GM18870 (cell line): Measurements from ENCODE around the gene RBPJL.

Experiments used
- ATAC-seq: cut with Tn5 transposase; IDR thresholded peaks from one replicate; pipeline ENCODE4 v1.9.1; 2021; ENCODE audit warnings: moderate library complexity; ENCODE audit not compliant: unreplicated experiment

Gene RBPJL

DNA sequence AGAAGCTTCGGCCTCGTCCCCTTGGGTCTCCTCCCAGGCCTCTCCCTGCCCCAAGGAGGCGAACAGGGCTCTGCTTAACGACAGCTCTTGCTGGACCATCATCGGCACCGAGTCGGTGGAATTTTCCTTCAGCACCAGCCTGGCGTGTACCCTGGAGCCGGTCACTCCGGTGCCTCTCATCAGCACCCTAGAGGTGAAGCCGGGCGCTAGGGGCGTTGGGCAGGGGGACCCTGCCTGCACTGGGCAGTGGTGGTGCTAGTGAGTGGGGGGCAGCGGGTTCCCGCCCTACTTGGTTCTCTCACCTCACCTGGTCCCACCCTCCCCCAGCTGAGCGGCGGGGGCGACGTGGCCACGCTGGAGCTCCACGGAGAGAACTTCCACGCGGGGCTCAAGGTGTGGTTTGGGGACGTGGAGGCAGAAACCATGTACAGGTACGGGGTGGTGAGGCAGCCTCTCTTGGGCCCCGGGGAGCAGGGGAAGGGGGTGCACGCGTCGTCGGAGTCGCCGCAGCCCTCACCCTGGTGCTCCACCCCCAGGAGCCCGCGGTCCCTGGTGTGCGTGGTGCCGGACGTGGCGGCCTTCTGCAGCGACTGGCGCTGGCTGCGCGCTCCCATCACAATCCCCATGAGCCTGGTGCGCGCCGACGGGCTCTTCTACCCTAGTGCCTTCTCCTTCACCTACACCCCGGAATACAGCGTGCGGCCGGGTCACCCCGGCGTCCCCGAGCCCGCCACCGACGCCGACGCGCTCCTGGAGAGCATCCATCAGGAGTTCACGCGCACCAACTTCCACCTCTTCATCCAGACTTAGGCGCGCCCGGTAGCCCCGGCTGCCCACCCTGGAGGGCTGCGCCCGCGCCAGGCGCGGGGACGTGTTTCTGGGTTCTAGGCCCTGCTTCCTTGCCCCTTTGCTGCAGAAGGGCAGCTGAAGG lies 9.8 kb downstream of the RBPJL start:
- ATAC-seq: no peak

DNA sequence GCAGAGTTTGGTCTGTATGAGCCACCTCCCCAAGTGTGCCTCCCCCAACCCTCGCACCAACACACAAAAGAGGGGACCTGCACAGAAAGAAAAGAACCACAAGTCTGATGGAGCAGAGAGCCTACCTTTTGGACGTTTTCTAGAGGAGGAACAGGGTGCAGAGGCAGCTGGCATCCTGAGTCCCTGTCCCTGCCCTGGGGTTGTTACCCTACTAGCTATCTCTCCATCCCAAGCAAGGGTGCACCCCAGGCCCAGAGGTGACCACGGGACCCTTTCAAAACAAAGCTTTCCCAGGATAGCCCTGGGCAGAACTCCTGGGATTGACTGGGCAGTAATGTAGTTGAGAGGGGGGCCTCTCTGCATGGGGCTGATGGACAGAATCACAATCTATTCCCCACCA lies 11.2 kb downstream of the RBPJL start:
- no peak for ATAC-seq

DNA sequence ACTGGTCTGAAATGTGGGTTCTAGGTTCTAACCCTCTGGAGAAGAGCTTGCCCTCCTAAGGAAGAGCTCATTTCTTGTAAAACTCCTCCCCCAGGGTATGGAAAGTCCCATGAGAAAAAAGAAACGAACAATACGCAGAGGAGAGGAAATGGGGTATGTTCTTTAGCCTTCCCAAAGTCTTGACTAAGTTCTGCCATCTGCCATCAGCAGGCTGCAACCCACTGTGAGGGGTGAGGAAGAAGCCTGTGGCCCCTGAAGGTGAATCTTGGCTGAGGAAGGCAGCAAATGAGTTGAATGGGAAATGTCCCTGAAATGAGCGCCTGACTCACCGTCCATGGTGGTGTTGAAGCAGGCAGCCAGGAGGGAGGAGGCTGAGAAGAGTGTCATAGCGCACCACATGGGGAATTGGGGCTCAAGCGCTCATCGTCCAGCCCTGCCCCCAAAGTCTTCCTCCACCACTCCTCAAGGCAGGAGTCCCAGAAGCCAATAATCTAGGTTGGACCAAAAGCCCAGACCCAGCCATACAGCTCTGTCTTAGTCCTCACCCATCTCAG lies 11.8 kb downstream of the RBPJL start:
- no peak for ATAC-seq

DNA sequence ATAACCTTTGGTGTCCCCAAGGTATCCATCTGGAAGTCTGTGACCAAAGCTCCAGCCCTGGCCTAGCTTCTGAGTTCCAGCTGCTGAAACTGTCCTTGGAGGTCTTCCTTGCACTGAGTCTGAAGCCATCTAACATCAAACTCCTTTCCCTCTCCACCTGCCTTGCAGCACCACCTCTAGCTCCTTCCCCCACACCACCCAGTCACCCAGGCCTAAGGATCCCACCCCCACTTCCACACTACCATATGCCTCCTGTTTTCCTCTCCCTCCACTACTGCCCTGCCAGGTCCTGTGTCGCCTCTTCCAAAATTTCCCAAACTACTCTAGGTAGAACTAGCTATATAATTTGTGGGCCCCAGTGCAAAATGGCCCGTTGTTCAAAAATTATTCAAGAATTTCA lies 12.3 kb downstream of the RBPJL start:
- no peak for ATAC-seq

DNA sequence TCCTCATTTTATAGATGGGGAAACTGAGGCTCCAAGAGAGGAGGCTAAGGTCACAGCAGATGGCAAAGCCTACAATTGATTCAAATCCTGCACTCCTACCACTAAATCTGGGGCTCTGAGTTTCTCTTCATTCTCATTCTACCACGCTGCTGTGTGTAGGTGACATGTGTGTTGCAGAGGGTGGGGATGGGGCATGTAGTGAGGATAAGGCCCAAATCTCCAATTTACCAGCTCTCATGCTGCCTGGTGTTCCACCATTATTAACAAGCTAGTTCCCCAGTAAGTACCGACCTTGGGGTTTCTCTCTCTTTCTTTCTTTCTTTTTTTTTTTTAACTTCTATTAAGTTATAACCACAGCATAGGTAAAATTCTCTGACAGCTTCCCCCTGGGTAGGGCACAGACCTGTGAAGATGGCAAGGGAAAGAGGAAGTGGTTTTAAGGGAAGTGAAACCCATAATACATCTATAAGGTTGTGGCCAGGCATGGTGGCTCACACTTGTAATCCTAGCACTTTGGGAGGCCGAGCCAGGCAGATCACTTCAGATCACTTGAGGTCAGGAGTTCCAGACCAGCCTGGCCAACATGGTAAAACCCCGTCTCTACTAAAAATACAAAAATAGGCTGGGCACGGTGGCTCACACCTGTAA lies 14.4 kb downstream of the RBPJL start:
- ATAC-seq: peak; percentile 64

DNA sequence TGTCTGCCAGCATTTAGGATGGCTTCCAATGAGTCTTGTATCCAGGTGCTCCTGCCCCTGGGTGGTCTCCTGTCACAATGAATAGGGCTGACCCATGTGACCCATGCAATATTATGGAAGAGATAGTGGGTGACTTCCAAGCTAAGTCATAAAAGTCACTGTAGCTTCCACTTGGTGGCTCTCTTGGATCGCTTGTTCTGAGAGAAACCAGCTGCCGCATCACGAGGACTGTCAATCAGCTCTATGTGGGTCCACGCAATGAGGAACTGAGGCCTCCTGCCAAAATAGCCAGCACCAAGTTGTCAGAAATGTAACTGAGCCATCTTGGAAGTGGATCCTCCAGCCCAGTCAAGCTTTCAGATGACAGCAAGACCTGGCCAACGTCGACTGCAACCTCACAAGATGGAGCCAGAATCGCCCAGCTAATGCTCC lies 16.3 kb downstream of the RBPJL start:
- no peak for ATAC-seq

DNA sequence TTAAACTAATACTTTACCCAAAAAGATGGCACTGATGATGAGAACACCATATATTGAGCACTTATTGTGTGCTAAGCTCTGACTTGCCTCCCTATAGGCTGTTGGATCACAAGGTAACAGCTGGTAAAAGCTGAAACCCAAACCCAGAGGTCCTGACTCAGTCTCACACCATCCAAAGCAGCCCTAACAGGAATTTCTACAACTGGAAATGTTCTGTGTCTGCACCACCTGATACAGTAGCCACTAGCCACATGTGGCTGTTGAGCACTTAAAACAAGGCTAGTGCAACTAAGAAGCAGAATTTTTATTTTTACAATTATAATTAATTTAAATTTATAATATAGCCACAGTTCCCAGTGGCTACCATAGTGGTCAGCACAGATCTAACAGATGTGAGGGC lies 17.1 kb downstream of the RBPJL start:
- no peak for ATAC-seq

DNA sequence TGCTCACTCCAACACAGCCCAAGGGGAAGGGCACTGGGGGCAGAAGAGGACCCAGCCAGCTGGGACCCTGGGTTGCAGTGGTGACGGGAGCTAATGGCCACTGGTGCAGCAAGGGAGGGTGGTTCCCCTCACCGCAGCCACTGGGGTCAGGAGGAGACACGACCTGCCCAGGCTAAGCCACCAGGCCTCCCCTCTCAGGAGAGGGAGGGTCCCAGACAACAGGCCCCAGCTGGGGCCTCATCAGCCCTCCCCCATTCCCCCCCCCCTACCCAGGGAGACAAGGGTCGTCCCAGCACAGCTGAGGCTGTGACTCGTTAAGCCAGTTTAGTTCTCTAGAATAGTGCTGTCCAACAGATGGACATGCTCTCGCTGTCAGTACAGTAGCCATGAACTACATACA lies 18.7 kb downstream of the RBPJL start:
- no peak for ATAC-seq

DNA sequence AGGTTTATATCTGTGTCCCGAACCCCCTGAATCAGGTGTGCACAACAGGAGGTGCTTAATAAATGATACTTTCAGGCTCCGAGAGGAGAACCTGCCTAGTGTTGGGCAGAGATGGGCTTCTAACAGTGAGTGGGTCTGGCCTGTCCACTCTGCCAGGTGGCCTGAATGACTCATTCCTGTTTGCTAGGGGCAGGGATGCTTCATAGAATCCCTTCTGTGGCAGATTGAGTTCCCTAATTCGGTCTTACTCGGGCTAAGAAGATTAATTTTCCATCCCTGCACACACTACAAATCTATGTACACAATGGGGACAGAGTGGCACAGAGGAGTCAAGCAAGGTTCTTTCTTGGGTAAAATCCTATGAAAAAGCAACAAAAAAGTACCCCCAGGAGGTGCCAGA lies 21.8 kb downstream of the RBPJL start:
- ATAC-seq: no peak

DNA sequence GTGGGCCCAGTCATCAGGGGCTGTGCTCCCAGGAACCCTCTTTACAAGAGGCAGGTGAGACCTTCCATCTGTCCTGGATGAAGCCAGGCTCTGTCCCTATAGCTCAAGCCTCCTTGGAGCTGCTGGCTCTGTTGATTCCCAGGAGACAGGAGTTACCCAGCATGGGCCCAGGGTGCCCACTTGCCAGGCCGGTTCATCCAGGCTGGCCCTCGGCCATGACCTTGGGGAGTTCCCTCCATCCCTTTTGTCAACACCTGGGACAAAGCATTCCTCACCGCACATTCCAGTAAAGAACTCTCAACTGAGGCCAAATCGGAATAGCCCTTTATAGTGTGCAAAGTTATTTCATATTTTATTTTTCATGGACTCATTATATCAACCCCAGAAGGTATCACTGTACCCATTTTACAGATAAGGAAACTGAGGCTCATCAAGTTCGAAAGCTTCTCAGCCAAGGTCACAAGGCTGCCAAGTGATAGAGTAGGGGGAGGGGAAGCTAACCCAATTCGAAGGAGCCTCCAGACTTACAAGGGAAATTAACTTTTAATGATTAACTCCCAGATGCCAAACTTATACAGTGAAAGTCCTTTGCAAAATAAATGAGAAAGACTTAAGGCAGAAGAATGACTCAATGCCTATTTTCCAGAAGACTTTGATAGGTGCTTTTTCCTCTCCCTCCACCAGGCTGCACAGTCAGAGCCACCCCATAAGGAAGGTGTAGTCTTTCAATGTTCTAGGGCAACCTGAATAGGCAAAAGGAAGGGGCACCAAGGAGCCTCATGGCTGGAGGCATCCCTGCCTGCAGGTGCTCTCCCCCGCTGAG lies 23.1 kb downstream of the RBPJL start:
- ATAC-seq: no peak

DNA sequence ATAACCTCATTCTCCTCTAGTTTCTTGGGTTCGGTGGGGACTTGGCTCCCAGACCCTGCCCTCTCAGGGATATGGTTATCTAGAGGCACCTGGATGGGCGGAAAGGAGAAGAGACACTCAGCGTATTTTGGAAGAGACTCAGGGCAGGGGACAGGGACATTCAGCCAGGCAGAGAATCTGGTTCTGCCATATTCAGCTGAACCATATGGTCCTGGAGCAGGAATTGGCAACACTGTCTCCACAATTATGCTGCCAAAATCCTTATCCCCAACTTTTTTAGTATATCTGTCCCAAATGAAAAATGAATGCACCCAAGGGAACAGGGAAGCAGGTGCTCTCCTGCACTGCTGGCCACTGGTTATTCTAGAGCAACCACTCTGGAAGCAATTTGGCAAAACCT lies 23.8 kb downstream of the RBPJL start:
- ATAC-seq: no peak

DNA sequence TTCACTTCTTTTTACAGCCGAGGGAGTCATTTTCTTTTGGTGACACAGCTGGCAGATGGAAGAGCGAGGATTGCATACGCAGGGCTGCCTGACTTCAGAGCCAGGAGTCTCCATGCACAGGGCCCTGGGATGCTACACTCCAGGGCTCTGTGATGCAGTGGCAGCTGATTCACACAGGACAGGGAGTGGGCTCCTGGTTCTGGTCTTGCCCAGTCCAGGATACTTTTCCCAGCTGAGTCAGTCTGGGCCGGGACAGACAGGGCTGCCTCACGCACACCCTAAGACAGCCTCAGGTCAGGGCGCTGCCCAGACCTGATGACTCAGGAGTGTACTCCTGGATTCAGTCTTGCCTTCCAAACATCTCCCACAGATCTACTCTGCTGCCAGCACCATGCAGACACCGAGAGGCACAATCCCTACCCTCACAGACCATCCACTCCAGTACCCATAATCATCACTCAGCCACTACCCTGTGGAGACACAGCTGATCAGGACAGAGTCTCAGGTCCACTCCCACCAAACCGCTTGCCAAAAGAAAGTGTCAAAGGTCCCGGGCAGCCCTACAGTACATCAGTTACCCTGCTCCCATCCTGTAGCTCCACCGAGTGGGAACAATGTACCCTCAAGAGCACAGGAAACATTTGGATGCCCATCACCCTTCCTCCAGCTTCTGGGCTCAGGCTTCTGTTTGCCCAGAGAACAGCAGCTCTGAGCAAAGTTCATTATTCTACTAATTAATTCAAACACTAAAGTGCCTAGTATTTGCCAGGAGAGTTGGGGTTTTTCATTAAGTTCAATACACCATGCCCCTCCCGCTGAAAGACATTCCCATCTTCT lies 30.1 kb downstream of the RBPJL start:
- no peak for ATAC-seq

DNA sequence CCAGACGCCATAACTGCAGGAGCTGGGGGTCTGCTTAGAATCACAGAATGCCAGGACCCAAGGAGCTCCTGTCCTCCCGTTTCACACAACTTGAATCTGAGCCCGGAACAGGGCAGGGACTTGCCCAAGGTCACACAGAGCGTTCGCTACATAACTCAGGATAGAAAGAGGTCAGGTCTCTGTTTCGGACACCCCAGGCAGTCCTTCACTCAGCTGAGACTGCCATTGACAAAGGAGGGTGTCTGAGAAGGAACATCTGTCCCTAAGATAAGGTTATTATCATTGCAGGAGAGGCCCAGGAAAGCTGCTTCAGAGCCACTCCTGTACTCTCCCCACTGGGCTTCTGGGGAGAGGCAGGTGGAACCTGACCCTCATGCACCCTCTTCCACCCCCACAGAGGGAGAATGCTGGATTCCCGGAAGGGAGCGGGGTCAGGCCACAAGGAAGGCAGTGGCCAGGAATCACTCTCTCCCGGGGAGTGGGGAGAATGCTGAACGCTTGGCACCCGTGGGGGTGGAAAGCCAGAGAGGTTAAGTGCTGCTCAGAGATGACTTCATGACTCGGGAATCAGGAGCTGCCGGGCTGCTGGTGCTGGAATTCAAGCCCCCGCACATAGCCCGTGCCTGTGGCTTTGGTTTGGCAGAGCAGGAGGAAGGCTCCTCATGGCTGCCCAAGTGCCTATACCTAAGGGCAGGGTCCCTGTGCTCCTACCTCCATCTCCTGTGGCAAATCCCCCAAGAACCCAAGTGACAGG lies 30.9 kb downstream of the RBPJL start:
- ATAC-seq: no peak

DNA sequence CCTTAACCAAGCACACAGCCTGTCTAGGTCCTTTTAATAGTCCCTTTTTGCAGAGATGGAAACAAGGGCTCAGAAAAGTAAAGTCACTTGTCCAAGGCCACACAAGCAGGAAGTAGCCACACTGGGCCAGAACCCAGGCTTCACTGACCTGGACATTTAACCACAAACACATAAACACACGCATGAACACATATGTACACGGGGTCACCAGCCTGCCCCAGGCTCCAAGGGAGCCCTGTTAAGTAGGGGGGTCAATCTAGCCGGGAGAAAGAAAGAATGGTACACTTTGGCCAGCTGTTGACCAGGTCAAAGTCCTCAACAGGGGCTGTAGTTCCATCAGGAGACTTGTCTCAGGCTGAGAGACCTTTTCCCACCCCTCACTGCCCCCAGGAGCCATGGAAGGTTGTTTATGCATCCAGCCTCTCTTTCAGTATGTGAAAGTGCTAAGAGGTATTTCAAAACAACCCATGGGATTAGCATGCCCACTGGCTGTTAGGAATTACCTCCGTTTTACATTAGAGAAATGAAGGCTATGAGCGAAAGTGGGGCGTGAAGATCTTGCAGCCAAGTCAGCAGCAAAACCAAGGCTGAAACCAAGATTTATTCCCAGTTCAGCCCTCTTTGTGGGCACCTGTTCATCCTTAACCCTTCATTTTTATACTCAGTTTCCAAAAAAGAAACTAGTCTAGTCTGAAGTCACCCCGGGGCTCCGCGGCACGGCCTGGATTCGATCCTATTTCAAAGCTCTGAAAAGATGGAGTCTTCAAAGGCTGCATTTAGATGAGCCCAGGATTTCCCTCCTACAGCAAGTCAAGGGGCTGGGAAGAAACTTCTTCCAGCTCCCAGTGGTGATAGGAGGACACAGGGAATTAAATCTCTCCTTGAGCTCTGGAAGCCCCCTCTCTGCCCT lies 31.7 kb downstream of the RBPJL start:
- no peak for ATAC-seq

DNA sequence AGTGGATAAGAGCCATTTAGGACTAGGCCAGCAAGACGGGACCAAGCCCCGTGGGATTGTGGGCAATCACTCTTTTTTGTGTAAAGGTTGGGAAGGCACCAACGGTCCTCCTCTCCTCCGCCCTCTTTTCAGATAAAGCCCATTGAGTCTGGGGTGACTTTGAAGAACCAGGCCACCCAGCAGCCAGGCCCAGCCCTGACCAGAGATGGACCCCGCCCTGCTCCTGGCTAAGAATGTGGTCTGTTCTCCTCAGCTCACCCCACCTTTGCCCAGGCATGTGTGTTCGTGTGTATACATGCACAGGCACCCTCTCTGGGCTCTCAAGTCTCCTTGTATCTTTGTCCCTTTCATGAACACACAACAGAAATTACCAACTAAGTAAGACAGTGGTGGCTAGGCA lies 32.4 kb downstream of the RBPJL start:
- no peak for ATAC-seq

DNA sequence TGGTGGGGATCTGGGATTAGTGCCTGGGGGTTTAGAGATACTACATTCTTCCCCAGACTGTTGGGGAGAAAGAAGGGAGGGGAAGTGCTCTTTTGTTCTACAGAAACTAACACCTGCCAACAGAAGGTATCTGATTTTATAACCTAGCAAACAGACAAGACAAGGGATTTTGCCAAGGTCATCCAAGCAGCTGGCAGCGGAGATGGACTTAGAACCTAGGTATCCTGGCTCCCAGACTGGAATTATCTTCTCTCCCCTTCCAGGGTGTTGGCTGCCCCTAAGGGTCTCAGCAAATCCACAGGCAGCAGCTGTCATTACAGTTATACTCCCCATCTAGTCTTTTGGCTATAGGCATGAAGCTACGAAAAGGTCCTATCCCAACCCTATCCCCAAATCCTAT lies 33.2 kb downstream of the RBPJL start:
- ATAC-seq: no peak

DNA sequence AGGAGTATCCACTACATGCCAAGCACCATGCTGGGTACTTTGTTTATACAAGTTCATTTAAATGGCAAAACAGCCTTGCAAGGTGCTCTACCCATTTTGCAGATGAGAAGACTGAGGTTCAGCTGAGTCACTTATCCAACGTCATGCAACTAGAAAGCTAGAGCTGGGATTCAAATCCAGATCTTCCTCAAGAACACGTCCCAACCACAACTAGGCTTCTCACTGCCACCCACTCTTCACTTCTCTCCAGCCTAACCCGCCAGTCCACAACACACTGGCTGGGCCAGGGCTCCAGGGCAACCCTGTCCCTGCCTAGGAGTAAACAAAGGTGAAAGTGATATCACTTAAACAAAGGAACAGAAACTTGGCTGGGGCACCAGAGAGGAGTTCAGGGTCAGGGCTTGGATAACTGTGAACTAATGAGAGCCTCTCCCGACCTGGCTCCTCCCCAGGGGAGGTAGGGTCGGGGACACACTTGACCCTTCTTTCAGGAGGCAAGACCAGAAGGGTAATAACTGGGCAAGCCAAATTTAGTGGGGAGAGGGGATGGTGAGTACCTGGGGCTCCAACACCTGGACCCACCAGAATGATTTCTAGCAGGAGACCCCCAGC lies 33.7 kb downstream of the RBPJL start:
- no peak for ATAC-seq

DNA sequence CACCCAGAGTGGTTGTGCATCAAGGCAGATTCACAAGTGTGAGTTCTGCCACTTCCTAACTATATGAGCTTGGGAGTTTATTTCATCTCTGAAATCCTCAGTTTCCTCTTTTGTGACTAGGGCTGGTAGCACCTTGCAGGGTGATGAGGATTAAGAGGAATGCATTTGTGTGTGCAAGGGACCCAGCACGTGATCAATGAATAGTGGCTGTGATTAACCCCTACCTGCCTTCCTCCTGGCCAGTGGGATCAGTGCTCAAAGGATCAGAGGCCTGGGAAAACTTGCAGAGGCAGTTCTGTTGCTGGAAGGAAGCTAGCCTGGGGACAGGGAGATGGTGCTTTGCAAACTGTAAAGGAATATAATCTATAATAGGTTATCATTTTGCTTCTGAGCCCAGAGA lies 34.3 kb downstream of the RBPJL start:
- ATAC-seq: no peak
